HEK293 (cell line): ENCODE measurements around the gene COL6A2.

ENCODE experiments used
- KLF10 ChIP-seq: fragments of 450-650 bp; IDR thresholded peaks from 2 replicates; pipeline ENCODE4 v1.5.1; 2018; ENCODE audit warnings: missing biosample characterization, mild to moderate bottlenecking, missing genetic modification characterization
- REPIN1 ChIP-seq: fragments of 450-650 bp; formaldehyde crosslinking; IDR thresholded peaks from 2 replicates; pipeline ENCODE4 v1.5.1; 2017; ENCODE audit warnings: missing biosample characterization, missing genetic modification characterization, low read depth
- ZNF274 ChIP-seq, 2 experiments: fragments of 200-500 bp in 1 of 2; fragments of 450-650 bp in 1 of 2; sonication (Bioruptor generic) in 1 of 2; formaldehyde crosslinking in 1 of 2; IDR thresholded peaks; 2 replicates each; pipeline versions ENCODE4 v1.5.1 to v1.6.1; 2014 to 2016; ENCODE audit warnings: borderline replicate concordance in 1 of 2, inconsistent platforms in 1 of 2, low read length in 1 of 2, missing biosample characterization in 1 of 2, missing genetic modification characterization in 1 of 2
- ZNF501 ChIP-seq: fragments of 450-650 bp; formaldehyde crosslinking; IDR thresholded peaks from 2 replicates; pipeline ENCODE4 v1.5.1; 2016; ENCODE audit warnings: missing biosample characterization, missing genetic modification characterization
- ZNF596 ChIP-seq: fragments of 450-650 bp; IDR thresholded peaks from 2 replicates; pipeline ENCODE4 v1.5.0; 2018; ENCODE audit warnings: missing biosample characterization, mild to moderate bottlenecking, missing genetic modification characterization, moderate library complexity
- ZNF785 ChIP-seq: fragments of 450-650 bp; formaldehyde crosslinking; IDR thresholded peaks from 2 replicates; pipeline ENCODE4 v1.5.1; 2016; ENCODE audit warnings: missing biosample characterization, missing genetic modification characterization
- TF ChIP-seq, protein P1 (sequence below): fragments of 450-650 bp; formaldehyde crosslinking; IDR thresholded peaks from 2 replicates; pipeline ENCODE4 v1.5.1; 2016; ENCODE audit warnings: missing biosample characterization, missing genetic modification characterization
- TF ChIP-seq, protein P2 (sequence below): fragments of 450-650 bp; formaldehyde crosslinking; IDR thresholded peaks from 2 replicates; pipeline ENCODE4 v1.5.0; 2017; ENCODE audit warnings: missing biosample characterization, missing genetic modification characterization, borderline replicate concordance
- TF ChIP-seq, protein P3 (sequence below): sonication (generic); formaldehyde crosslinking; IDR thresholded peaks from 2 replicates; pipeline ENCODE4 v1.8.1; 2022; ENCODE audit warnings: mild to moderate bottlenecking, moderate library complexity, missing genetic modification reagents
- TF ChIP-seq, protein P4 (sequence below): fragments of 450-650 bp; formaldehyde crosslinking; optimal IDR thresholded peaks from 2 replicates; pipeline ENCODE3; 2016; ENCODE audit warnings: missing biosample characterization, mild to moderate bottlenecking, missing genetic modification characterization
- TF ChIP-seq, protein P5 (sequence below): fragments of 450-650 bp; formaldehyde crosslinking; IDR thresholded peaks from 2 replicates; pipeline ENCODE4 v1.5.1; 2016; ENCODE audit warnings: missing biosample characterization, missing genetic modification characterization

DNA sequence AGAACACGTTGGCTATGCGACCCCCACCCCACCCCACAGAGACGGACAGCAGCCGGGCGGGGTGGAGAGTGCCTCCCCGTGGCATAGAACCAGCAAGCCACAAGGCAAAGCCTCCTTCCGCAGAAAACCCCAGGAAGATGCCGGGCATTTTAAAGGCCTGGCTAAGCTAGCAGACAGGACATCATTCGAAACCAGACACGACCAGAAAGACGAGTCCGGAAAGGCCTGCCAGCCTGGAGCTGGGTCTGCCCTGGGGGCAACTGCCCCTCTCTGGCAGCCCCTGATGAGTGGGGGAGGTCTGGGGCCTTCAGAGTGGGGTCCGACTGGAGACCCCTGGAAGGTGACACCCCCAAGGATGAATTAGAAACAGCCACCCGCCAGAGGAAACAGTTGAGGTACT is 48.9 kb downstream of the COL6A2 start:
- TF ChIP-seq ZNF274 (IDR thresholded peaks at IDR 0.05; ENCODE audit: low read length) (no peak), ZNF274 (tag by site-specific recombination; IDR thresholded peaks at IDR 0.05; ENCODE audit: borderline replicate concordance) (no peak), ZNF501 (tag by site-specific recombination) (no peak), KLF10 (tag by site-specific recombination) (no peak), ZNF596 (no peak), REPIN1 (no peak), ZNF785 (tag by site-specific recombination) (no peak)
- TF ChIP-seq, protein P1, sequence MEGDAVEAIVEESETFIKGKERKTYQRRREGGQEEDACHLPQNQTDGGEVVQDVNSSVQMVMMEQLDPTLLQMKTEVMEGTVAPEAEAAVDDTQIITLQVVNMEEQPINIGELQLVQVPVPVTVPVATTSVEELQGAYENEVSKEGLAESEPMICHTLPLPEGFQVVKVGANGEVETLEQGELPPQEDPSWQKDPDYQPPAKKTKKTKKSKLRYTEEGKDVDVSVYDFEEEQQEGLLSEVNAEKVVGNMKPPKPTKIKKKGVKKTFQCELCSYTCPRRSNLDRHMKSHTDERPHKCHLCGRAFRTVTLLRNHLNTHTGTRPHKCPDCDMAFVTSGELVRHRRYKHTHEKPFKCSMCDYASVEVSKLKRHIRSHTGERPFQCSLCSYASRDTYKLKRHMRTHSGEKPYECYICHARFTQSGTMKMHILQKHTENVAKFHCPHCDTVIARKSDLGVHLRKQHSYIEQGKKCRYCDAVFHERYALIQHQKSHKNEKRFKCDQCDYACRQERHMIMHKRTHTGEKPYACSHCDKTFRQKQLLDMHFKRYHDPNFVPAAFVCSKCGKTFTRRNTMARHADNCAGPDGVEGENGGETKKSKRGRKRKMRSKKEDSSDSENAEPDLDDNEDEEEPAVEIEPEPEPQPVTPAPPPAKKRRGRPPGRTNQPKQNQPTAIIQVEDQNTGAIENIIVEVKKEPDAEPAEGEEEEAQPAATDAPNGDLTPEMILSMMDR, result no peak
- TF ChIP-seq, protein P2, sequence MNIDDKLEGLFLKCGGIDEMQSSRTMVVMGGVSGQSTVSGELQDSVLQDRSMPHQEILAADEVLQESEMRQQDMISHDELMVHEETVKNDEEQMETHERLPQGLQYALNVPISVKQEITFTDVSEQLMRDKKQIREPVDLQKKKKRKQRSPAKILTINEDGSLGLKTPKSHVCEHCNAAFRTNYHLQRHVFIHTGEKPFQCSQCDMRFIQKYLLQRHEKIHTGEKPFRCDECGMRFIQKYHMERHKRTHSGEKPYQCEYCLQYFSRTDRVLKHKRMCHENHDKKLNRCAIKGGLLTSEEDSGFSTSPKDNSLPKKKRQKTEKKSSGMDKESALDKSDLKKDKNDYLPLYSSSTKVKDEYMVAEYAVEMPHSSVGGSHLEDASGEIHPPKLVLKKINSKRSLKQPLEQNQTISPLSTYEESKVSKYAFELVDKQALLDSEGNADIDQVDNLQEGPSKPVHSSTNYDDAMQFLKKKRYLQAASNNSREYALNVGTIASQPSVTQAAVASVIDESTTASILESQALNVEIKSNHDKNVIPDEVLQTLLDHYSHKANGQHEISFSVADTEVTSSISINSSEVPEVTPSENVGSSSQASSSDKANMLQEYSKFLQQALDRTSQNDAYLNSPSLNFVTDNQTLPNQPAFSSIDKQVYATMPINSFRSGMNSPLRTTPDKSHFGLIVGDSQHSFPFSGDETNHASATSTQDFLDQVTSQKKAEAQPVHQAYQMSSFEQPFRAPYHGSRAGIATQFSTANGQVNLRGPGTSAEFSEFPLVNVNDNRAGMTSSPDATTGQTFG (tag by site-specific recombination), result no peak
- TF ChIP-seq, protein P3, sequence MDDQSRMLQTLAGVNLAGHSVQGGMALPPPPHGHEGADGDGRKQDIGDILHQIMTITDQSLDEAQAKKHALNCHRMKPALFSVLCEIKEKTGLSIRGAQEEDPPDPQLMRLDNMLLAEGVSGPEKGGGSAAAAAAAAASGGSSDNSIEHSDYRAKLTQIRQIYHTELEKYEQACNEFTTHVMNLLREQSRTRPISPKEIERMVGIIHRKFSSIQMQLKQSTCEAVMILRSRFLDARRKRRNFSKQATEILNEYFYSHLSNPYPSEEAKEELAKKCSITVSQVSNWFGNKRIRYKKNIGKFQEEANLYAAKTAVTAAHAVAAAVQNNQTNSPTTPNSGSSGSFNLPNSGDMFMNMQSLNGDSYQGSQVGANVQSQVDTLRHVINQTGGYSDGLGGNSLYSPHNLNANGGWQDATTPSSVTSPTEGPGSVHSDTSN (CRISPR knock-in tag), result no peak
- TF ChIP-seq, protein P4, sequence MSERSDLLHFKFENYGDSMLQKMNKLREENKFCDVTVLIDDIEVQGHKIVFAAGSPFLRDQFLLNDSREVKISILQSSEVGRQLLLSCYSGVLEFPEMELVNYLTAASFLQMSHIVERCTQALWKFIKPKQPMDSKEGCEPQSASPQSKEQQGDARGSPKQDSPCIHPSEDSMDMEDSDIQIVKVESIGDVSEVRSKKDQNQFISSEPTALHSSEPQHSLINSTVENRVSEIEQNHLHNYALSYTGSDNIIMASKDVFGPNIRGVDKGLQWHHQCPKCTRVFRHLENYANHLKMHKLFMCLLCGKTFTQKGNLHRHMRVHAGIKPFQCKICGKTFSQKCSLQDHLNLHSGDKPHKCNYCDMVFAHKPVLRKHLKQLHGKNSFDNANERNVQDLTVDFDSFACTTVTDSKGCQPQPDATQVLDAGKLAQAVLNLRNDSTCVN (tag by site-specific recombination), result no peak
- TF ChIP-seq, protein P5, sequence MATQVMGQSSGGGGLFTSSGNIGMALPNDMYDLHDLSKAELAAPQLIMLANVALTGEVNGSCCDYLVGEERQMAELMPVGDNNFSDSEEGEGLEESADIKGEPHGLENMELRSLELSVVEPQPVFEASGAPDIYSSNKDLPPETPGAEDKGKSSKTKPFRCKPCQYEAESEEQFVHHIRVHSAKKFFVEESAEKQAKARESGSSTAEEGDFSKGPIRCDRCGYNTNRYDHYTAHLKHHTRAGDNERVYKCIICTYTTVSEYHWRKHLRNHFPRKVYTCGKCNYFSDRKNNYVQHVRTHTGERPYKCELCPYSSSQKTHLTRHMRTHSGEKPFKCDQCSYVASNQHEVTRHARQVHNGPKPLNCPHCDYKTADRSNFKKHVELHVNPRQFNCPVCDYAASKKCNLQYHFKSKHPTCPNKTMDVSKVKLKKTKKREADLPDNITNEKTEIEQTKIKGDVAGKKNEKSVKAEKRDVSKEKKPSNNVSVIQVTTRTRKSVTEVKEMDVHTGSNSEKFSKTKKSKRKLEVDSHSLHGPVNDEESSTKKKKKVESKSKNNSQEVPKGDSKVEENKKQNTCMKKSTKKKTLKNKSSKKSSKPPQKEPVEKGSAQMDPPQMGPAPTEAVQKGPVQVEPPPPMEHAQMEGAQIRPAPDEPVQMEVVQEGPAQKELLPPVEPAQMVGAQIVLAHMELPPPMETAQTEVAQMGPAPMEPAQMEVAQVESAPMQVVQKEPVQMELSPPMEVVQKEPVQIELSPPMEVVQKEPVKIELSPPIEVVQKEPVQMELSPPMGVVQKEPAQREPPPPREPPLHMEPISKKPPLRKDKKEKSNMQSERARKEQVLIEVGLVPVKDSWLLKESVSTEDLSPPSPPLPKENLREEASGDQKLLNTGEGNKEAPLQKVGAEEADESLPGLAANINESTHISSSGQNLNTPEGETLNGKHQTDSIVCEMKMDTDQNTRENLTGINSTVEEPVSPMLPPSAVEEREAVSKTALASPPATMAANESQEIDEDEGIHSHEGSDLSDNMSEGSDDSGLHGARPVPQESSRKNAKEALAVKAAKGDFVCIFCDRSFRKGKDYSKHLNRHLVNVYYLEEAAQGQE, result no peak
